Sigmoid colon (tissue), 7 donors: Measurements from ENCODE around the gene ACTR3. TPM values are rescaled to one million over a fixed set of nuclear protein-coding genes. Genes with fewer than 3 reads are reported as not detected.

ENCODE experiments used
- DNase-seq: peaks from one replicate; pipeline ENCODE4 v3.0.0-alpha.2; 2019
- H3K27ac ChIP-seq, 4 donors: fragments of 200-600 bp; sonication (generic); one replicate each; pipeline ENCODE4 v1.5.1; 2016 to 2019; ENCODE audit warnings: mild to moderate bottlenecking in 1 of 4
- H3K27me3 ChIP-seq, 3 donors: fragments of 200-600 bp; sonication (generic); one replicate each; pipeline ENCODE4 v1.5.1; 2019; ENCODE audit warnings: mild to moderate bottlenecking in 1 of 3
- H3K36me3 ChIP-seq, 4 donors: fragments of 200-600 bp; sonication (generic); one replicate each; pipeline ENCODE4 v1.5.1; 2016 to 2019
- H3K4me1 ChIP-seq, 4 donors: fragments of 200-600 bp; sonication (generic); one replicate each; pipeline ENCODE4 v1.5.1; 2017 to 2019
- H3K4me3 ChIP-seq, 4 donors: fragments of 200-600 bp; sonication (generic); one replicate each; pipeline ENCODE4 v1.5.1; 2017 to 2019; ENCODE audit warnings: mild to moderate bottlenecking in 2 of 4, moderate library complexity in 1 of 4
- H3K9me3 ChIP-seq, 4 donors: fragments of 200-600 bp in 3 of 4; sonication (generic) in 3 of 4; one replicate each; pipeline versions ENCODE4 v1.5.1 to v1.6.1; 2013 to 2019
- CTCF ChIP-seq, 4 experiments: fragments of 450-650 bp in 3 of 4; fragments of 200-600 bp in 1 of 4; IDR thresholded peaks; one replicate each; pipeline ENCODE4 v1.5.1; 2016 to 2019; ENCODE audit warnings: antibody characterized with exemption in 4 of 4, mild to moderate bottlenecking in 3 of 4, moderate library complexity in 2 of 4
- EP300 ChIP-seq, 4 donors: sonication (generic); formaldehyde crosslinking; IDR thresholded peaks; one replicate each; pipeline ENCODE4 v1.6.1; 2017; ENCODE audit warnings: antibody characterized with exemption in 4 of 4
- POLR2A ChIP-seq, 2 donors: fragments of 450-650 bp; IDR thresholded peaks; one replicate each; pipeline ENCODE4 v1.6.1; 2016; ENCODE audit warnings: antibody characterized with exemption in 2 of 2, mild to moderate bottlenecking in 2 of 2, moderate library complexity in 2 of 2
- POLR2AphosphoS5 ChIP-seq, 4 donors: sonication (generic); formaldehyde crosslinking; IDR thresholded peaks; one replicate each; pipeline ENCODE4 v1.6.1; 2017; ENCODE audit warnings: antibody characterized with exemption in 4 of 4
- WGBS, 2 donors: extraction: QIAGEN DNeasy Blood & Tissue Kit; methylation state at CpG; one replicate each; pipeline ENCODE4 v1.1.7; 2013; 5-methylcytosine and 5-hydroxymethylcytosine counted together
- intact Hi-C: fragments of 100-400 bp; cut with DNase I; formaldehyde crosslinking; loops from one replicate; pipeline ENCODE4 v1.15.1; 2023
- polyA plus RNA-seq, 3 donors: library from polyadenylated mRNA; stranded (reverse); fragments of 200-250 nt; gene quantifications; one replicate each; pipeline ENCODE4 v1.2.3, GENCODE V29; 2013
- total RNA-seq, 4 donors: library from RNA; depleted of rRNA; stranded (reverse); fragments of >200 nt; gene quantifications; one replicate each; pipeline ENCODE4 v1.1.0, GENCODE V29; 2016
- donor health status: healthy with polysubstance abuse.
- donor health status: Bipolar disorder and iron deficiency.
- donor health status: healthy.

Gene ACTR3
- total and polyA plus RNA-seq, 7 donors: 108 to 178 (median 147) TPM

GRCh38 chr2:113922784-113923183 is 32.9 kb downstream of the ACTR3 start:
- WGBS, 2 donors: 59 to 84% methylated on average over 3 of the region's 3 CpGs
- Histone ChIP-seq H3K36me3 (peaks cover 0 to 39% (median 5%) of the 10 kb centered on the region in 4 donors), H3K4me3 (no peak overlapping the region), H3K4me1 (peaks cover 0 to 1% (median 0%) of the 10 kb centered on the region in 4 donors), H3K9me3 (no peaks in the 10 kb centered on the region), H3K27me3 (no peaks in the 10 kb centered on the region), H3K27ac (no peak overlapping the region)
- TF ChIP-seq CTCF (IDR thresholded peaks at IDR 0.05) (no peak), POLR2A (IDR thresholded peaks at IDR 0.05) (no peak), POLR2AphosphoS5 (IDR thresholded peaks at IDR 0.05) (no peak), EP300 (IDR thresholded peaks at IDR 0.05) (no peak)
- no peak for DNase-seq
- intact Hi-C loops: no loop called here

GRCh38 chr2:113925884-113926283 is 36.0 kb downstream of the ACTR3 start:
- no peaks in the 10 kb centered on the region for H3K27me3 ChIP-seq
- H3K4me3 ChIP-seq: no peak overlapping the region
- H3K4me1 ChIP-seq: peaks cover 0 to 6% (median 0%) of the 10 kb centered on the region in 4 donors
- no peaks in the 10 kb centered on the region for H3K9me3 ChIP-seq
- peaks cover 3 to 35% (median 6%) of the 10 kb centered on the region in 4 donors for H3K36me3 ChIP-seq
- intact Hi-C loops: no loop called here
- H3K27ac ChIP-seq: no peak overlapping the region
- WGBS, 2 donors: 77 to 78% methylated on average over 6 of the region's 6 CpGs
- TF ChIP-seq POLR2A (IDR thresholded peaks at IDR 0.05) (no peak), POLR2AphosphoS5 (IDR thresholded peaks at IDR 0.05) (no peak), EP300 (IDR thresholded peaks at IDR 0.05) (no peak), CTCF (IDR thresholded peaks at IDR 0.05) (no peak)
- no peak for DNase-seq

- no peaks in the 10 kb centered on the region for H3K27me3 ChIP-seq
- H3K36me3 ChIP-seq: peaks cover 3 to 35% (median 6%) of the 10 kb centered on the region in 4 donors
- DNase-seq: no peak
- intact Hi-C loops: no loop called here
- no peak for TF ChIP-seq POLR2AphosphoS5 (IDR thresholded peaks at IDR 0.05)
- no peak for TF ChIP-seq EP300 (IDR thresholded peaks at IDR 0.05)
- no peak for TF ChIP-seq CTCF (IDR thresholded peaks at IDR 0.05)
- no peak for TF ChIP-seq POLR2A (IDR thresholded peaks at IDR 0.05)
- H3K4me1 ChIP-seq: peaks cover 0 to 6% (median under 1%) of the 10 kb centered on the region in 4 donors
- H3K4me3 ChIP-seq: no peak overlapping the region
- H3K27ac ChIP-seq: no peak overlapping the region
- H3K9me3 ChIP-seq: no peaks in the 10 kb centered on the region
- WGBS, 2 donors: 94 to 98% methylated on average over 3 of the region's 3 CpGs
Measured at GRCh38 chr2:113926314-113926713, 36.4 kb downstream of the ACTR3 start.

GRCh38 chr2:113930448-113930847 is 40.6 kb downstream of the ACTR3 start:
- 90 to 94% methylated on average over 1 of the region's 1 CpG for WGBS, 2 donors
- intact Hi-C loops: no loop called here

More at GRCh38 chr2:113930448-113930847, 40.6 kb downstream of the ACTR3 start:
- Histone ChIP-seq H3K9me3 (no peaks in the 10 kb centered on the region), H3K27me3 (no peaks in the 10 kb centered on the region), H3K36me3 (peaks cover 6 to 73% (median 8%) of the 10 kb centered on the region in 4 donors), H3K4me3 (no peak overlapping the region), H3K27ac (no peak overlapping the region), H3K4me1 (peaks cover 0 to 8% (median 6%) of the 10 kb centered on the region in 4 donors)
- DNase-seq: no peak
- TF ChIP-seq POLR2A (IDR thresholded peaks at IDR 0.05): no peak
- TF ChIP-seq EP300 (IDR thresholded peaks at IDR 0.05): no peak
- TF ChIP-seq CTCF (IDR thresholded peaks at IDR 0.05): no peak
- no peak for TF ChIP-seq POLR2AphosphoS5 (IDR thresholded peaks at IDR 0.05)
